Heart left ventricle (tissue), 16 donors: ENCODE data around the gene HOXB8. TPM values are rescaled to one million over a fixed set of nuclear protein-coding genes. Genes with fewer than 3 reads are reported as not detected.

ENCODE experiments used
- ATAC-seq, 4 donors: fragments of 200-7000 bp; cut with Tn5 transposase; one replicate each; pipeline ENCODE4 v1.9.1; 2020 to 2022; ENCODE audit warnings: moderate library complexity in 4 of 4, mild to moderate bottlenecking in 3 of 4, moderate number of reproducible peaks in 1 of 4
- DNase-seq, 5 donors: peaks; one replicate each; pipeline ENCODE4 v3.0.0-alpha.2; 2020
- H3K27ac ChIP-seq, 12 donors: fragments of 200-600 bp; sonication (generic) in 4 of 12; one replicate each; pipeline versions ENCODE4 v1.5.0 to v1.8.0; 2016 to 2022; ENCODE audit warnings: mild to moderate bottlenecking in 2 of 12
- H3K27me3 ChIP-seq, 9 donors: fragments of 200-600 bp; sonication (generic) in 2 of 9; one replicate each; pipeline versions ENCODE4 v1.5.1 to v1.8.0; 2016 to 2022; ENCODE audit warnings: mild to moderate bottlenecking in 3 of 9
- H3K36me3 ChIP-seq, 9 donors: fragments of 200-600 bp; sonication (generic) in 2 of 9; one replicate each; pipeline versions ENCODE4 v1.5.0 to v1.8.0; 2018 to 2022; ENCODE audit warnings: mild to moderate bottlenecking in 2 of 9
- H3K4me1 ChIP-seq, 12 donors: fragments of 200-600 bp; sonication (generic) in 4 of 12; one replicate each; pipeline versions ENCODE4 v1.5.0 to v1.8.0; 2016 to 2022; ENCODE audit warnings: mild to moderate bottlenecking in 3 of 12
- H3K4me3 ChIP-seq, 12 donors: fragments of 200-600 bp; sonication (generic) in 4 of 12; one replicate each; pipeline versions ENCODE4 v1.5.0 to v1.8.0; 2017 to 2022; ENCODE audit warnings: mild to moderate bottlenecking in 9 of 12, moderate library complexity in 4 of 12
- H3K9me3 ChIP-seq, 12 donors: fragments of 200-600 bp; sonication (generic) in 4 of 12; one replicate each; pipeline versions ENCODE4 v1.5.0 to v1.8.0; 2016 to 2022; ENCODE audit warnings: mild to moderate bottlenecking in 1 of 12
- POLR2A ChIP-seq, 2 donors: fragments of 450-650 bp; IDR thresholded peaks; one replicate each; pipeline ENCODE4 v1.6.1; 2017; ENCODE audit warnings: antibody characterized with exemption in 2 of 2, mild to moderate bottlenecking in 2 of 2, moderate library complexity in 2 of 2
- WGBS, 4 donors: extraction: QIAGEN DNeasy Blood & Tissue Kit in 2 of 4; methylation state at CpG; one replicate each; pipeline versions ENCODE4 v1.1.5 to v1.1.7; 2013 to 2018; 5-methylcytosine and 5-hydroxymethylcytosine counted together
- intact Hi-C, 10 donors: fragments of 100-400 bp; cut with DNase I; formaldehyde crosslinking; loops; one replicate each; pipeline versions ENCODE4 v1.11.1 to v1.14.2; 2022
- polyA plus RNA-seq, 2 donors: library from polyadenylated mRNA; stranded (reverse); fragments of 200-250 nt; gene quantifications; one replicate each; pipeline ENCODE4 v1.2.3, GENCODE V29; 2013
- total RNA-seq, 9 donors: library from RNA; depleted of rRNA in 2 of 9; stranded (reverse); fragments of >200 nt in 2 of 9; fragmentation: NEBNext Ultra II Directional in 3 of 9; extraction: Animal tissue kit (Norgen Biotek cat#: 25700) in 3 of 9; gene quantifications; one replicate each; pipeline versions ENCODE4 v1.1.0 to v1.2.4, GENCODE V29; 2016 to 2023
- TF ChIP-seq, protein P1 (sequence below), 12 donors: fragments of 200-600 bp; sonication (generic) in 4 of 12; IDR thresholded peaks; one replicate each; pipeline versions ENCODE4 v1.5.0 to v1.8.0; 2018 to 2022; ENCODE audit warnings: antibody characterized with exemption in 12 of 12, mild to moderate bottlenecking in 5 of 12
- donor health status: ischemic (EF 13 %, LVEDD 7.1; RV severe dilation, severe dysfunction).
- donor health status: healthy with polysubstance abuse.
- donor health status: DM: no; HTN: yes; CAD: no.
- donor health status: DM: no; HTN: no; CAD: no.
- donor health status: ischemic (EF 25% LVEDD 6.9; RV normal size, moderate dysfunction).
- donor health status: ischemic (EF 25% LVEDD 5.7; RV mildly dilated, moderate dysfunction).
- donor health status: healthy.
- donor health status: DM: yes; HTN: yes; CAD: no.
- donor health status: ischemic (EF 35%, LVEDD 5.7; RV mildly dilated, moderate dysfunction).
- donor health status: nonischemic (EF 11% LVEDD 7.7; RV severe dilation, severe dysfunction).
- donor health status: DM: yes; HTN: yes; CAD: no.
- donor health status: PGD.
- donor health status: ischemic (EF 29% LVEDD 5.4; RV normal size, mild dysfunction).
- donor health status: nonischemic (EF 23%, LVEDD 6.1; RV moderate dilation, normal function).

Gene HOXB8
- total and polyA plus RNA-seq, 11 donors: not detected

DNA sequence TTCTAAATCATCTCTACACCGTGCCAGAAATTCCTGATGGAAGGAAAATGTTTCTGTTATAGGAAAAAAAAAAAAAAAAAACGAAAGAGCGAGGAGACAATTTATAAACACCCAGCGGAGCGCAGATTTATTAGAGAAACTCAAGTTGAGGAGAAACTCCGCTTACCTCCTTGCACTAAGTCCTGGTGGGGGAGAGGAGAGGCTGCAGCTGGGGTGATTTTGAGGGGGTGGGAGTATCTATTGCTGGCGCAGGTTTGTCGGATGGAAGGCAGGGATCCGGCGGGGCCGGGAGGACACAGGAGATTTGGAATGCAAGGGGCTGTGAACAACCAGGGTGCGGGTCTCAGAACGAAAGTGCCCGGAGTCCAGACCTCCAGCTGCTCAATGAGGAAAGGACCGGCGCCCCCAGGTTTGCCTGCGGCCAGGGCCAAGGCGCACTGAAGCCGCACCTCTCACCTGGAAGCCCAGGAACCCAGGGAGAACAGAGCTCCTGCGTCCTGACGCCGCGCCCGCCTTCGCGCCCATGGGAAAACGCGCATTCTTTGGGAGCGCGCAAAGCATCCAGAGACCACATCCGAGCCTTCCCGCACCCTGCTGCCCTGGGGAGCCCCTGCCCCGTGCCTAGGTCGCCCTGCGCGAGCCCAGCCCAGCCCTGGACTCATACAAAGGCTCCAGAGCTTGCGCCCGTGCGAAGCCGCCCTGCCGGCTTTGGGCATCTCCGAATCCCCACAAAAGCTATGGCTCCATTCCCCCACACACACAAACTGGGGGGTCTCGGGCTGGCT lies 2.6 kb upstream of the HOXB8 start:
- intact Hi-C loops: loop anchor here (1.0 to 10.0 kb wide), 12 partner anchors 280 to 593 kb away; no protein-coding TSS in a partner anchor
- 6 to 8% (median 7%) methylated on average over 32 to 43 of the region's 43 CpGs for WGBS, 4 donors

GRCh38 chr17:48616717-48617470 lies 1.8 kb upstream of the HOXB8 start:
- no peak for DNase-seq

More for the DNA sequence above, 2.6 kb upstream of the HOXB8 start:
- Histone ChIP-seq H3K27ac (no peak overlapping the region), H3K27me3 (peaks cover 88 to 100% (median 96%) of the 10 kb centered on the region in 9 donors), H3K4me1 (peaks cover 0 to 29% (median 4%) of the 10 kb centered on the region in 12 donors), H3K36me3 (no peaks in the 10 kb centered on the region), H3K9me3 (no peaks in the 10 kb centered on the region), H3K4me3 (no peak overlapping the region)
- DNase-seq (no peak), ATAC-seq (no peak)
- TF ChIP-seq, protein P1, sequence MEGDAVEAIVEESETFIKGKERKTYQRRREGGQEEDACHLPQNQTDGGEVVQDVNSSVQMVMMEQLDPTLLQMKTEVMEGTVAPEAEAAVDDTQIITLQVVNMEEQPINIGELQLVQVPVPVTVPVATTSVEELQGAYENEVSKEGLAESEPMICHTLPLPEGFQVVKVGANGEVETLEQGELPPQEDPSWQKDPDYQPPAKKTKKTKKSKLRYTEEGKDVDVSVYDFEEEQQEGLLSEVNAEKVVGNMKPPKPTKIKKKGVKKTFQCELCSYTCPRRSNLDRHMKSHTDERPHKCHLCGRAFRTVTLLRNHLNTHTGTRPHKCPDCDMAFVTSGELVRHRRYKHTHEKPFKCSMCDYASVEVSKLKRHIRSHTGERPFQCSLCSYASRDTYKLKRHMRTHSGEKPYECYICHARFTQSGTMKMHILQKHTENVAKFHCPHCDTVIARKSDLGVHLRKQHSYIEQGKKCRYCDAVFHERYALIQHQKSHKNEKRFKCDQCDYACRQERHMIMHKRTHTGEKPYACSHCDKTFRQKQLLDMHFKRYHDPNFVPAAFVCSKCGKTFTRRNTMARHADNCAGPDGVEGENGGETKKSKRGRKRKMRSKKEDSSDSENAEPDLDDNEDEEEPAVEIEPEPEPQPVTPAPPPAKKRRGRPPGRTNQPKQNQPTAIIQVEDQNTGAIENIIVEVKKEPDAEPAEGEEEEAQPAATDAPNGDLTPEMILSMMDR (IDR thresholded peaks at IDR 0.05): no peak
- no peak for TF ChIP-seq POLR2A (IDR thresholded peaks at IDR 0.05)

DNA sequence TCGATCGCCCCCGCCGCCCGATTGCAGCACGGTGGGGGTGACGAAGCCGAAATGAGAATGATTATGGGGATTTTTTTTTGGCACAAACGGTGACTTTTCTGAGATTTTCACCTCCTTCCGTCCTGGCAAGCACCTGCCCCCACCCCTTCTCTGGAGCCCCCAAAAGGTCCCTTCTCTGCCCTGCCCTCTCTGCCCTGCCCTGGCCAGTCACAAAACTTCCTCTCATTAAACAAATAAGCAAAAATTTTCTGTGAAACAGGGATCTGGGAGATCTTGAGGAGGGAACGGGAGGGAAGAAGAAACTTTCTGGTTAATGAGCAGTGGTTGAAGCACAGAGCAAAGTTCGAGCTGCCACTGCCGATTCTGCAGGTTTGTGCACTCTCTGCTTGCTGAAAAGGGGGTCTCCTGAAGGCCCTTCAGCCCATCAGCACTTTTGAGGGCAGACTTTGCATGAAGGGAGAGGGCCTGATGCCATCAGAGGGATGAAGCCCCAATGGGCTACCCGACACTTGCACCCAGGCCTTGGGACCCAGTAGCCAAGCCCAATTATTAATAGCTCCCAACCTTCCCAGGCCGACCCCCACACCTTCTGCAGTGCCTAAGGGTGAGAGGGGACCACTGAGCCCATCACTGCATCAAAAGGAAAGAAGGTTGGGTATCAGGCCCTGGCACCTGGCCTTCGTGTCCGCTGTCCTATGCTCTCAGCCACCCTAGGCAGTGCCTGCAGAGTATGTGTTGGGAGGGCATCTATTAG lies 1.0 kb upstream of the HOXB8 start:
- Histone ChIP-seq H3K9me3 (no peaks in the 10 kb centered on the region), H3K4me1 (peaks cover 0 to 44% (median 12%) of the 10 kb centered on the region in 12 donors), H3K27me3 (peaks cover 89 to 100% (median 96%) of the 10 kb centered on the region in 9 donors), H3K27ac (no peak overlapping the region), H3K4me3 (no peak overlapping the region), H3K36me3 (no peaks in the 10 kb centered on the region)
- DNase-seq (no peak), ATAC-seq (no peak)
- 11 to 14% (median 13%) methylated on average over 17 of the region's 17 CpGs for WGBS, 4 donors
- intact Hi-C loops: loop anchor here (5.0 to 10.0 kb wide), 9 partner anchors 279 to 591 kb away; no protein-coding TSS in a partner anchor
- TF ChIP-seq, protein P1 (IDR thresholded peaks at IDR 0.05): no peak
- TF ChIP-seq POLR2A (IDR thresholded peaks at IDR 0.05): no peak

More at GRCh38 chr17:48616717-48617470, 1.8 kb upstream of the HOXB8 start:
- 8 to 17% (median 13%) methylated on average over 14 to 15 of the region's 15 CpGs for WGBS, 4 donors
- H3K9me3 ChIP-seq: no peaks in the 10 kb centered on the region
- H3K27ac ChIP-seq: no peak overlapping the region
- intact Hi-C loops: loop anchor here (5.0 to 10.0 kb wide), 9 partner anchors 280 to 592 kb away; no protein-coding TSS in a partner anchor
- ATAC-seq: no peak
- peaks cover 0 to 37% (median 9%) of the 10 kb centered on the region in 12 donors for H3K4me1 ChIP-seq
- no peak overlapping the region for H3K4me3 ChIP-seq
- TF ChIP-seq, protein P1 (IDR thresholded peaks at IDR 0.05): no peak
- TF ChIP-seq POLR2A (IDR thresholded peaks at IDR 0.05): no peak
- H3K36me3 ChIP-seq: no peaks in the 10 kb centered on the region
- peaks cover 89 to 100% (median 96%) of the 10 kb centered on the region in 9 donors for H3K27me3 ChIP-seq
